T-helper 17 cell (primary cell): ENCODE results near the gene NENF. TPM values are rescaled to one million over a fixed set of nuclear protein-coding genes. Genes with fewer than 3 reads are reported as not detected.

Source experiments
- ATAC-seq: fragments of 150-1000 bp; cut with Tn5 transposase; 2 replicates; pipeline ENCODE4 v1.10.0; 2021; ENCODE audit warnings: mild to moderate bottlenecking, moderate library complexity
- DNase-seq, 3 donors: peaks; one replicate each; pipeline versions ENCODE4 v3.0.0 to v3.0.0-alpha.2; 2020 to 2021
- H3K9me3 ChIP-seq: one replicate; pipeline ENCODE4 v1.7.0; 2013; ENCODE audit warnings: low read length, mild to moderate bottlenecking; ENCODE audit not compliant: control insufficient read depth, poor library complexity, severe bottlenecking
- H3K27ac Mint-ChIP-seq: one replicate; pipeline ENCODE4 v1.8.0; 2022; ENCODE audit warnings: mild to moderate bottlenecking, moderate library complexity, mixed read lengths
- H3K27me3 Mint-ChIP-seq: one replicate; pipeline ENCODE4 v1.8.0; 2022; ENCODE audit warnings: mixed read lengths
- H3K36me3 Mint-ChIP-seq: one replicate; pipeline ENCODE4 v1.8.0; 2022; ENCODE audit warnings: low read depth, mixed read lengths
- H3K4me1 Mint-ChIP-seq: one replicate; pipeline ENCODE4 v1.8.0; 2022; ENCODE audit warnings: mild to moderate bottlenecking, mixed read lengths
- H3K4me3 Mint-ChIP-seq: one replicate; pipeline ENCODE4 v1.8.0; 2022; ENCODE audit warnings: mild to moderate bottlenecking, moderate library complexity, mixed read lengths
- total RNA-seq, 4 donors: library from RNA in 2 of 4; stranded (reverse) in 2 of 4; gene quantifications; one replicate each; pipeline ENCODE4 v1.2.3 and lab custom pipeline; 2022 to 2026

NENF gene
- total RNA-seq, 2 donors from 2014 or later: 15.4 to 23.3 TPM

DNA sequence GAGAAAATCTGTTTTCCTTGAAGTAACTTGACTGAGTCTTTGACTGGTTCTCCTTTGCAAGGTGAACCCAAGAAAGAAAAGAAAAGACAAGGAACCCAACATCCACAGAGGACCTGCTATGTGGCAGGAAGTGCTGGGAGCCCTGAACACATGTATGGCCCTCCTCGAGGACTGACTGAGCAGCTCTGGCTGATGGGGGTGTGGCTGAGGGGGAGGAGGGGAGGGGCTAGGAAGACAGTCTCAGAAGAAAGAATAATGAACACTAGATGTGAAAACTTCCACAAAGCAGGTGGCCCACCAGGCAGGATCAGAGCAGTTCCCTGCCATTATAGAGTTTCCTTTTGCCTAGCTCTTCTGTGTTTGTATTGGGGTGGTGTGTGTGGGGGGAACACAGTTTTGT, 26.1 kb downstream of the NENF start:
- no peak for ATAC-seq
- no peak for DNase-seq
- no peaks in the 10 kb centered on the region for H3K36me3 Mint-ChIP-seq
- no peak overlapping the region for H3K4me3 Mint-ChIP-seq
- no peaks in the 10 kb centered on the region for H3K27me3 Mint-ChIP-seq
- no peak overlapping the region for H3K27ac Mint-ChIP-seq
- no peaks in the 10 kb centered on the region for H3K9me3 ChIP-seq
- H3K4me1 Mint-ChIP-seq: no peaks in the 10 kb centered on the region

DNA sequence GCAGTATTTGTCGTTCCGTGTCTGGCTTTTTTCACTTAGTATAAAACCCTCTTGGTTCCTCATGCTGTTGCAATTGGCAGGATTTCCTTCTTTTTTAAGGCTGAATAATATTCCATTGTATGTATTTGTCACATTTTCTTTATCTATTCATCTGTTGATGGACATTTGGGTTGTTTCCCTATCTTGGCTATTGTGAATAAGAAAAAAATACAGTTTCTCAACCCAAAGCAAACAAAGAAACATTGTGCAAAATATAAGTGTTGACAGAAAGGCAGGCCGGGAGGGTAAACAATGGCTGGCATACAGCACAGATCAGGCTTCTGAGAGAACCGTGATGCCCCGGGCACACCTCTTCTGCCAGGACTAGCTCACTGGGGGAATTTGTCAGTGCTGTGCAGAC, 26.9 kb downstream of the NENF start:
- H3K9me3 ChIP-seq: no peaks in the 10 kb centered on the region
- ATAC-seq: no peak
- DNase-seq: no peak
- Mint-ChIP-seq H3K4me3 (no peak overlapping the region), H3K27ac (no peak overlapping the region), H3K27me3 (no peaks in the 10 kb centered on the region), H3K4me1 (no peaks in the 10 kb centered on the region), H3K36me3 (no peaks in the 10 kb centered on the region)

DNA sequence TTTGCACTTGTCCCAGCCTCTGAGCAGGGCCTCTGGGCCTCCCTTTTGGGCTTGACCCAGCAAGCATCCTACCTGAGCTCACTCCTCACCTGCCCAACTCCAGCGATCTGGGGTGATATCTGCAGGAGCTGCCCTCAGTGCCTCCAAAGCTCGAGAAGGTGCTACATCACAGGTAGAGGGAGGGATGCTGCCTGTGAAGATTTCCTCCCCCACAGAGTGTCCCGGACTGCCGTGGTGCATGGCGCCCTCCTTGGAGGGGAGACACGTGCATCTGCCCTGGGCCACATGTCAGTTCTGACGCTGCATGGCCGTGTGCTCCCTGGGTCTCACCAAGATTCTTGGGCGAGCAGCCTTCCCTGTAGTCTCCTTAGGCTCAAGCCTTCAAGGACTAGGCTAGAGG, 27.7 kb downstream of the NENF start:
- no peaks in the 10 kb centered on the region for H3K36me3 Mint-ChIP-seq
- no peak for ATAC-seq
- no peak overlapping the region for H3K27ac Mint-ChIP-seq
- H3K9me3 ChIP-seq: no peaks in the 10 kb centered on the region
- no peak overlapping the region for H3K4me3 Mint-ChIP-seq
- H3K4me1 Mint-ChIP-seq: no peaks in the 10 kb centered on the region
- no peak for DNase-seq
- no peaks in the 10 kb centered on the region for H3K27me3 Mint-ChIP-seq

DNA sequence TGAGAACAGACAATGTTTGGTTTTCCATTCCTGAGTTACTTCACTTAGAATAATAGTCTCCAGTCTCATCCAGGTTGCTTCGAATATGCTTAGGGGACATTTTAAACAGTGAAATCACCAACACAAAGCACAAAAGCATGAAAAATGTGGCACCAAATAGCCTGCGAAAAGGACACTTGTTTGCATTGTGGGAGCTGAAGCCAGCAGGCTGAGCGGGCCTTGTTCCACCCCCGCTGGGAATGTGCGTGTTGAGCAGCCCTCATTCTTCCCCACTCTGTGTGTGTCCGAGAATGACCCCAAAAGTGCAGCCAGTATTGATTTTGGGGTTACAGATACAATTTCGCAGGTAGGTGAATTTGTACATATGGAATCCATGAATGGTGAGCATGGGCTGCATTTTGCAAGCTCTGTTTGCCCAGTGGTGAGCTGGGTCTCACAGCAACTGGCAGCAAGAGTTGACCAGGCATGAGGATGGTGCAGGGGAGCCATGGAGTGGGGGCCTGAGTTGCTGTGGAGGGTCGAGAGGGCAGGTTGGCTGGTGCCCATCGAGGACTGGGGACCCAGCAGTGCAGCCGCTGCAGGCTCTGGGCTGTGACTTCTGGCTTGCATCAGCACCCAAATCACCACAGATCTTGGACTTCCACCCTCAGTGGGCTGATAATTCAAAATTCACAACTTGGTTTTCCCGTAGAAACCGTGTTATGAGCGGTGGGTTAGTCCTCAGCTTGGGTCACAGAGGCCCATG, 29.4 kb downstream of the NENF start:
- Mint-ChIP-seq H3K27ac (no peak overlapping the region), H3K4me3 (no peak overlapping the region), H3K36me3 (no peaks in the 10 kb centered on the region), H3K27me3 (peaks cover 8% of the 10 kb centered on the region), H3K4me1 (no peaks in the 10 kb centered on the region)
- no peak for DNase-seq
- no peaks in the 10 kb centered on the region for H3K9me3 ChIP-seq
- no peak for ATAC-seq

DNA sequence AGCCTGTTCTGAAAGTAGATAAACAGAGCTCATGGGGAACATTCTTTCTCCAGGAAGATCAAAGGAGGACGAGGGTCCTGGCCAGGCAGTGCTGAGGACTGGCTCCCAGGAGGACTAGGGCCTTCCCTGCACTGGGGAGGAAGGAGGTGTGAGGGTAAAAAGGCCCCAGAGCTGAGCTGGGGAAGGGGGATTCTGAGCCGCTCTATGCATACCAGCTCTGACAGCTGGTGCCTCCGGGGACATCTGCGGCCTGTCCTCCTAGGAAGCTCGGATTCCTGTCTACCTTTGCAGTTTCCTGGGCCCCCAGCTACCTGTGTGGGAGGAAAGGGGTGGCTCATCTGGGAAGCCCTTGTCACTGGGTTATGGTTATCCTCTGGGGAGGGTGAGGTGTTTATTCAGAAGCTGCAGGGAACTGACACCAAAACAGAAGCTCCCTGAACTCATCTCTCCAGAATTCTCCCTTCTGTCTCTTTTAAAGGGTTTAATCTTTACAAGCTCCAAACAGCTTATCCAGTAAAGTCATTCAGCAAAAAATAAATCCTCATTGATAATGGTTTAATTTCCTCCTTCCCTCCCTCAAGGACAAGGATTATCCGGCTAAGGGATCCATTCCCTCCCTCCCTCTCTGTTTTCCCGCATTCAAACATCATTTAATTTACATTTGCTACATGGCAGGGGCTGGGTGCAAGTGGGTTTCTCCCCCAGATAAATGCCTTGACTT, 31.0 kb downstream of the NENF start:
- no peak for DNase-seq

DNA sequence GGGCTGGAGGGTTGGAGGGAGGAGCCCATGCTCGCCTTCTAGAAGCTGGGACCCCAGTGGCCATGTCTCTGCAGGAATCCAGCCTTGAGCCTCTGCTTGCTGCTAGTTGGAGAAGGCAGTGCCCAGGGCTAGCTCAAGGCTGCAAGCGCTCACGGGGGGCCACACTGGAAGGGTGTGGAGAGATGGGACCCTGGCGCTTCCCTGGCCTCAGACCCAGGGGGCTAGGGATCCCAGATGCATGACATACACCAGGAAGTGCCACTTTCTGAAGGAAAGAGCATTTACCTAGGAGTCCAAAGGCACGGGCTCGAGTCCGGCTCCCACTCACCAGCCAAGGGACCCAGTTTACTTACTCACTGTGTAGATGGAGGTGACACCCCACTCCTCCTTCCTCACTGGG, 32.6 kb downstream of the NENF start:
- no peak for DNase-seq
- Mint-ChIP-seq H3K4me3 (no peak overlapping the region), H3K27me3 (peaks cover 13% of the 10 kb centered on the region), H3K27ac (no peak overlapping the region), H3K36me3 (no peaks in the 10 kb centered on the region), H3K4me1 (peaks cover 2% of the 10 kb centered on the region)
- ATAC-seq: no peak
- no peaks in the 10 kb centered on the region for H3K9me3 ChIP-seq

More for the DNA sequence above, 31.0 kb downstream of the NENF start:
- peaks cover 8% of the 10 kb centered on the region for H3K27me3 Mint-ChIP-seq
- ATAC-seq: no peak
- no peak overlapping the region for H3K27ac Mint-ChIP-seq
- H3K9me3 ChIP-seq: no peaks in the 10 kb centered on the region
- H3K4me3 Mint-ChIP-seq: no peak overlapping the region
- no peaks in the 10 kb centered on the region for H3K4me1 Mint-ChIP-seq
- H3K36me3 Mint-ChIP-seq: no peaks in the 10 kb centered on the region

DNA sequence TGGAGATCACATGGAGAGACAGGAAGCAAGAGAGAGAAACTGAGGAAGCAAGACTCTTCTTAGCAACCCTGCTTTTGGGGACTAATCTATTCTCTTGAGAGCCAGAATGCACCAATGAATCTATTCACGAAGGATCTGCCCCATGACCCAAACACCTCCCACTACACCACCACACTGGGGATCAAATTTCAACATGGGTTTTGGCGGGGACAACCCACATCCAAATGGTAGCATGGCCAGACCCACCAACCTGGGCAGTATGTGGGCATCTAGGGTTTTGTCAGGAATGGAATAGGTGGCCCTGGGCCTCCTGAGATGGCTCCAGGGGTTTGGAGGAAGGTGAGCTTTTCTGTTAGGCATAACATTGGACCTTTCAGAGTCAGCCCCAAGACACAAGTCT, 33.7 kb downstream of the NENF start:
- Mint-ChIP-seq H3K4me1 (peaks cover 2% of the 10 kb centered on the region), H3K27ac (no peak overlapping the region), H3K4me3 (no peak overlapping the region), H3K27me3 (peaks cover 14% of the 10 kb centered on the region), H3K36me3 (no peaks in the 10 kb centered on the region)
- no peak for ATAC-seq
- no peaks in the 10 kb centered on the region for H3K9me3 ChIP-seq
- DNase-seq: no peak

DNA sequence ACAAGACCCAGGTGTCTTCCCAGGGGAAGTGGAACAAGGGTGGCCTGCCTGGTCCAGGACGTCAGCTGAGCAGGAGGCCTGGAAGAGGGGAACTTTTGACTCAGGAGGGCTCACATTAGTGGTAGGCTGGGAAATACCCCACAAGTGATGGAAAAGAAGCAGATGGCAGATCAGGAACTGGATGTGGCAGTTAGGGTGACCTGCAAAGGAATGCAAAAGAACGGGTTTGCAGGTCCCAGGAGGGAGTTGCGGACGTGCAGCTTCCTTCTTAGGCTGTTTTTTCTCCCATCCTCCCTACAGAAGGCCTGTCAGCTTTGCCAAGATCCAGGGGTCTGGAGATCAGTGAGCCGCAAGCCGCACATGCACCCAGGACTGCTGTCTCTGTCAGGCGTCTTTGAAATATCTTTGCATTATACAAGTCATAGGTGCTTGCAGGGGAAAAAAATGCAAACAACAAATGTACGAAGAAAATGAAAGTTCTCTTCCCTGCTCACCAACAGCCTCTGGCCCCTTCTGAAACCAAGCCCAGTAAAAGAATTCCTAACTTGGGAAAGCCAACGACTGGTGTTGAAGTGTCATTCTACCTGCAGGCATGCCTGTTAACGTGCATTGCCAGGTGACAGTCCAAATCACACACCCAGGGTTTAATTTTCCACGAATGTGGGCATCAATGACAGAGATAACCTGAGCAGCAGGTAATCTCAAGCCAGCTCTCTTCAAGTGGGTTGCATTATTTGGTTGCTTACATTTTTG, 34.4 kb downstream of the NENF start:
- no peak overlapping the region for H3K4me3 Mint-ChIP-seq
- H3K9me3 ChIP-seq: no peaks in the 10 kb centered on the region
- peak overlapping the region; percentile 16 for H3K27ac Mint-ChIP-seq
- H3K27me3 Mint-ChIP-seq: peaks cover 14% of the 10 kb centered on the region
- no peaks in the 10 kb centered on the region for H3K36me3 Mint-ChIP-seq
- H3K4me1 Mint-ChIP-seq: peaks cover 2% of the 10 kb centered on the region
- DNase-seq (no peak), ATAC-seq (no peak)

DNA sequence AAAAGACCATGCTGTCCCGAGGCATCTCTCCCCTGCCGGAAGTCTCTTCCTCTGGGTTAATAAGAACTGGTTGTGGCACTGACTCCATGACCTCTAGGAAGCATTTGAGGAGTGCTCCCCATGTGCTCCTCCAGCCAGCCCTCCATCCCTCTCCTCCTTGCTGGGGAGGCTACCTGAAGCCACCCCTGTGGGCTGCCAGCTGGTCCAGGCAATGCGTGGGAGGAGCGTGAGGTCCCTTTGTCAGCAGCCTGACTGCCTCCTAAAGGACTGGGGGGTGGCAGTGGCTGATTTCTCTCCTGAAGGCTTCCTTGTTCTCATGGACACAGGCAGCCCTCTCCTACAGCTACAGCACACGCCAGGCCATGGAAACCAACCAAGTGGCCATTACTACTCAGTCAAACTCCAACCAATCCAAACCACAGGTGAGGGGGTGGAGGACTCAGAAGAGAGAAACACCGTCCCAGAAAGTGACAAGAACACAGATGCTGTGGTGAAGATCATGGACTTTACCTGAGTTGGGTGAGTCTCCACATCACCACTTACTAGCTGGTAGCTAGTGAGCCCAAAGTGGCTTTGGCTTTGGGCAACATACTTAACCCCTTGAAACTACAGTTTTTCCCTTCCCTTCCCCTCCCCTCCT, 35.2 kb downstream of the NENF start:
- Mint-ChIP-seq H3K4me1 (peaks cover 2% of the 10 kb centered on the region), H3K36me3 (no peaks in the 10 kb centered on the region), H3K27ac (no peak overlapping the region), H3K4me3 (no peak overlapping the region), H3K27me3 (peaks cover 19% of the 10 kb centered on the region)
- ATAC-seq (peak; percentile 27), DNase-seq (no peak)
- H3K9me3 ChIP-seq: no peaks in the 10 kb centered on the region

DNA sequence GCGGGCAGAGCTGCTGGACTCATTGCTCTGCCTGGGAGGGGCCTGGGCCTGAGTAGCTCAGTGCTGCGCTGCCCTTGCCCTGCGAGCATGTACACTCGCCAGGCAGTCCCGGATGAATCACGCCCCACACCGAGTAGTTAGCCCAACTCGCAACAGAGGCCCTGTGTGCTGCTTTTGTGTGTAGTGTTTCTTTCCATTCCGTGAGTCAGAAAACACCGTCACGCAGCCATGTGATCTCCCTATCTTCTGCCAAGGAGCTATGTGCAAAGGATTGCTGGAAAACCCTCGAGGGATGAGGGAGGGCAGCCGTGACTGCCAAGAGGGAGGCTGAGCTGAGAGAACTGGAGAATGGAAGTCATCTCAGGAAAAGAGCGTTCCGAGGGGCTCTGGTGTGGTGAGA, 37.3 kb downstream of the NENF start:
- H3K4me3 Mint-ChIP-seq: no peak overlapping the region
- no peaks in the 10 kb centered on the region for H3K36me3 Mint-ChIP-seq
- H3K27me3 Mint-ChIP-seq: peaks cover 19% of the 10 kb centered on the region
- no peak overlapping the region for H3K27ac Mint-ChIP-seq
- no peaks in the 10 kb centered on the region for H3K9me3 ChIP-seq
- no peak for ATAC-seq
- peaks cover 2% of the 10 kb centered on the region for H3K4me1 Mint-ChIP-seq
- no peak for DNase-seq

DNA sequence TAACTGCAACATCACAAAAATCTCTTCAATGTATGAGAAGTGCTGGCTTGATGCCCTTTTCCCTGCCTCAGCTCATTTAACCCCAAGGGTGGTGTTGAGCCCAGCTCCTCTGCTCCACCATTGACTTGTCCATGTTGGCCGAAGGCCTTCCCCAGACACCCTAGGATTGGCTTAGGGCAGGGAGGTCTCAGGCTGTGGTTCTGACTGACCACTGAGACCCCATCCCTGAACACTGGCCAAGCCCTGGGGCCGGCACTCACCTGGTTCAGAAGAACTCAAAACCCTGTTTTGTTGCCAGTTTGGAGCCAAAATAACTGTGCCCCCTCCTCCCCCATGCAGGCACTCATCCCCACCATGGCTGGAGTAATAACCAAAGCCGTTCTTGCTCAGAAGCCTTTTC, 38.6 kb downstream of the NENF start:
- no peak overlapping the region for H3K27ac Mint-ChIP-seq
- no peak for DNase-seq

DNA sequence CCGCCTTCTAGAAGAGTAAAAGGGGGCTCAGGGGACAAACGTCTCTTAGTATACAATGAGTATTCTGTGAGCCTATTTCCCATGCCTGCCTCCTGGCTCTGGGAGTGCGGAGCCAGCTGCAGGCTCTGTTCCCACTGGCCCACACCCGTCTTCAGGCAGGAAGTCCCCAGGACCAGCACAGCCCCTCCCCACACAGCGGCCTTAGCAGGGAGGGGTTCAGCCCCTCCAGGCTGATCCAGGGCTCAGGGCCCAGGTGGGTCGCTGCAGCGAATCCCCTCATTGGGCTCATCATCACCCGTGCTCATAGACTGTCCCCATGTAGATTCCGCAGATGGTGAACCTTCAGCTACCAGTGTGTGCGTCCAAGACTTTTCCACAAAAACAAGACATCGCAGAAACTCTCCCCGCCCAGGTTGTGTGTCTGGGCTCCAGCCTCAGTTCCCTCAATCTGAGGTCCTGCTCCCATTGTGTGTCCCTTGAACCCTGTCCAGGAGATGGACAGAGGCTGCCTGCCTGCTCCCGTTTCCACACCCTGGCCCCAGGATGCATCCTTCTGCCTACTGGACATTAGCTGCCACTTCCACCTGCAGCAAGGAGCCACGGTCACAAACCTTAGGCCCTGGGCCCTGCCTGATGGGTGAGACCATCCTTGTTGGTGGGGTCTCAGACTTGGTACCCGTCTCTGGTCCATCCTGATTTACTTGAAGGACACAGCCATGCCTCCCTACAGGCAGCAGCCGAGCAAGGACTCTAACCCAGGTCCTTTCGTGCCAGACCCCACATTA, 39.4 kb downstream of the NENF start:
- Mint-ChIP-seq H3K4me1 (peaks cover 4% of the 10 kb centered on the region), H3K27me3 (peaks cover 11% of the 10 kb centered on the region), H3K27ac (no peak overlapping the region), H3K4me3 (no peak overlapping the region), H3K36me3 (no peaks in the 10 kb centered on the region)
- DNase-seq (no peak), ATAC-seq (no peak)
- no peaks in the 10 kb centered on the region for H3K9me3 ChIP-seq

More for the DNA sequence above, 38.6 kb downstream of the NENF start:
- no peaks in the 10 kb centered on the region for H3K9me3 ChIP-seq
- Mint-ChIP-seq H3K36me3 (no peaks in the 10 kb centered on the region), H3K27me3 (peaks cover 17% of the 10 kb centered on the region), H3K4me1 (peaks cover 2% of the 10 kb centered on the region), H3K4me3 (no peak overlapping the region)
- no peak for ATAC-seq
